HCT116 (cell line): ENCODE data around the gene TMEM9. TPM values are rescaled to one million over a fixed set of nuclear protein-coding genes. Genes with fewer than 3 reads are reported as not detected.

Experiments
- ATAC-seq: fragments of 200-7000 bp; cut with Tn5 transposase; 2 replicates; pipeline ENCODE4 v1.9.1; 2020; ENCODE audit warnings: mild to moderate bottlenecking, moderate library complexity
- BruUV-seq: library from RNA; stranded (reverse); fragments of 400-500 nt; replicated peaks from 2 replicates; lab custom pipeline; 2021; lab: Mats Ljungman, UMichigan
- CTCF ChIA-PET: fragments of 300-600 bp; sonication (Branson Sonifier 250); formaldehyde crosslinking; loops from one replicate; lab custom pipeline; 2021; ENCODE audit warnings: antibody characterized with exemption; lab: Charles Lee
- POLR2A ChIA-PET: fragments of 300-600, 350-600 bp; sonication (Branson Sonifier 250); formaldehyde crosslinking; loops from one replicate; lab custom pipeline; 2021; ENCODE audit warnings: antibody characterized with exemption; lab: Charles Lee
- RAD21 ChIA-PET, 2 experiments: fragments of 300-600 bp; sonication (Branson Sonifier 250); formaldehyde crosslinking; loops; one replicate each; lab custom pipeline; 2023; ENCODE audit warnings: low total read pairs in 2 of 2; ENCODE audit not compliant: uncharacterized antibody in 2 of 2, unreplicated experiment in 2 of 2, low non-redundant PET in 1 of 2; lab: Charles Lee
- DNase-seq: peaks from one replicate; pipeline ENCODE4 v3.0.0-alpha.2; 2010; ENCODE audit warnings: low read depth, low spot score
- H2AFZ ChIP-seq: fragments of 200-600 bp; shearing (Covaris generic), sonication (generic); 2 replicates; pipeline ENCODE4 v1.6.1; 2017; ENCODE audit warnings: low read depth, mixed run types, mixed read lengths, antibody characterized with exemption, low read length; ENCODE audit not compliant: poor library complexity, severe bottlenecking
- H3K27ac ChIP-seq: 2 replicates; pipeline ENCODE4 v1.5.1; 2012; ENCODE audit warnings: low read depth, low read length
- H3K27me3 ChIP-seq: fragments of 200-600 bp; sonication (generic); 2 replicates; pipeline ENCODE4 v1.6.1; 2016; ENCODE audit warnings: mixed run types, low read length, mixed read lengths; ENCODE audit not compliant: insufficient read depth
- H3K36me3 ChIP-seq, 2 experiments: fragments of 200-500 bp in 1 of 2; fragments of 200-600 bp in 1 of 2; sonication (Bioruptor generic) in 1 of 2; sonication (generic) in 1 of 2; 2 replicates each; pipeline versions ENCODE4 v1.5.1 to v1.6.1; 2014 to 2016; ENCODE audit warnings: low read length in 2 of 2, inconsistent platforms in 1 of 2, mixed read lengths in 1 of 2, mixed run types in 1 of 2; ENCODE audit not compliant: insufficient read depth in 2 of 2, control insufficient read depth in 1 of 2
- H3K4me1 ChIP-seq, 2 experiments: fragments of 200-600 bp in 1 of 2; sonication (generic) in 1 of 2; 2 replicates each; pipeline versions ENCODE4 v1.5.1 to v1.6.1; 2012 to 2017; ENCODE audit warnings: low read length in 2 of 2, inconsistent platforms in 1 of 2, mild to moderate bottlenecking in 1 of 2, mixed read lengths in 1 of 2, mixed run types in 1 of 2, moderate library complexity in 1 of 2; ENCODE audit not compliant: insufficient read depth in 2 of 2, control insufficient read depth in 1 of 2
- H3K4me2 ChIP-seq: fragments of 200-600 bp; sonication (generic); 2 replicates; pipeline ENCODE4 v1.6.1; 2017; ENCODE audit warnings: mixed run types, low read length, mixed read lengths
- H3K4me3 ChIP-seq, 2 experiments: fragments of 200-600 bp in 1 of 2; sonication (generic) in 1 of 2; replicated peaks in 1 of 2; 2 replicates each; pipeline ENCODE4 v1.5.1; 2011 to 2016; ENCODE audit warnings: low read length in 2 of 2, control low read depth in 1 of 2, low read depth in 1 of 2, mild to moderate bottlenecking in 1 of 2, mixed read lengths in 1 of 2, mixed run types in 1 of 2
- H3K79me2 ChIP-seq: fragments of 200-600 bp; sonication (generic); 2 replicates; pipeline ENCODE4 v1.6.1; 2017; ENCODE audit warnings: mild to moderate bottlenecking, mixed run types, low read length, moderate library complexity, mixed read lengths; ENCODE audit not compliant: insufficient read depth
- H3K9ac ChIP-seq: fragments of 200-600 bp; sonication (generic); 2 replicates; pipeline ENCODE4 v1.6.1; 2016; ENCODE audit warnings: low read length, mixed read lengths
- H3K9me2 ChIP-seq: fragments of 200-600 bp; sonication (generic), shearing (Covaris generic); 2 replicates; pipeline ENCODE4 v1.6.1; 2017; ENCODE audit warnings: mixed run types, mild to moderate bottlenecking, moderate library complexity; ENCODE audit not compliant: insufficient read depth
- H3K9me3 ChIP-seq, 2 experiments: fragments of 200-500 bp in 1 of 2; fragments of 200-600 bp in 1 of 2; sonication (Bioruptor generic) in 1 of 2; sonication (generic) in 1 of 2; 2 replicates each; pipeline ENCODE4 v1.6.1; 2014 to 2017; ENCODE audit warnings: low read length in 2 of 2, mixed read lengths in 2 of 2, inconsistent platforms in 1 of 2, low read depth in 1 of 2, mild to moderate bottlenecking in 1 of 2, mixed run types in 1 of 2, moderate library complexity in 1 of 2; ENCODE audit not compliant: control insufficient read depth in 1 of 2, insufficient read depth in 1 of 2
- H4K20me1 ChIP-seq: fragments of 200-600 bp; sonication (generic), shearing (Covaris generic); 2 replicates; pipeline ENCODE4 v1.6.1; 2017; ENCODE audit warnings: mixed run types, mild to moderate bottlenecking, moderate library complexity; ENCODE audit not compliant: insufficient read depth
- CBX3 ChIP-seq: IDR thresholded peaks from 2 replicates; pipeline ENCODE4 v1.6.1; 2012; ENCODE audit warnings: low read depth
- CEBPB ChIP-seq: IDR thresholded peaks from 2 replicates; pipeline ENCODE4 v1.6.1; 2012; ENCODE audit warnings: low read depth
- EZH2 ChIP-seq: fragments of 200-600 bp; sonication (generic); IDR thresholded peaks from 2 replicates; pipeline ENCODE4 v1.6.1; 2017; ENCODE audit warnings: antibody characterized with exemption, mixed run types
- JUND ChIP-seq: IDR thresholded peaks from 2 replicates; pipeline ENCODE4 v1.6.1; 2012
- POLR2A ChIP-seq: IDR thresholded peaks from 2 replicates; pipeline ENCODE4 v1.7.0; 2011; ENCODE audit warnings: borderline replicate concordance; ENCODE audit not compliant: insufficient read depth, insufficient read length; ENCODE audit errors: extremely low read depth
- POLR2AphosphoS5 ChIP-seq: IDR thresholded peaks from 2 replicates; pipeline ENCODE4 v1.6.1; 2011; ENCODE audit warnings: mild to moderate bottlenecking, low read depth, low read length, moderate library complexity
- ZNF274 ChIP-seq: fragments of 200-500 bp; sonication (Bioruptor generic); IDR thresholded peaks from 2 replicates; pipeline ENCODE4 v1.6.1; 2014; ENCODE audit warnings: mild to moderate bottlenecking, low read depth, low read length, inconsistent platforms
- intact Hi-C: fragments of 100-400 bp; cut with micrococcal nuclease; formaldehyde crosslinking; loops from 2 replicates; pipeline ENCODE4 v1.10.0; 2022
- total RNA-seq: library from RNA; stranded (reverse); gene quantifications from one replicate; pipeline ENCODE4 v1.2.1, GENCODE V29; 2021; ENCODE audit not compliant: unreplicated experiment
- TF ChIP-seq, protein P1 (sequence below): IDR thresholded peaks from 2 replicates; pipeline ENCODE4 v1.6.1; 2012
- TF ChIP-seq, protein P2 (sequence below): IDR thresholded peaks from 2 replicates; pipeline ENCODE4 v1.6.1; 2012

The TMEM9 gene
- total RNA-seq, 1 experiment from 2014 or later: 66.3 TPM

DNA sequence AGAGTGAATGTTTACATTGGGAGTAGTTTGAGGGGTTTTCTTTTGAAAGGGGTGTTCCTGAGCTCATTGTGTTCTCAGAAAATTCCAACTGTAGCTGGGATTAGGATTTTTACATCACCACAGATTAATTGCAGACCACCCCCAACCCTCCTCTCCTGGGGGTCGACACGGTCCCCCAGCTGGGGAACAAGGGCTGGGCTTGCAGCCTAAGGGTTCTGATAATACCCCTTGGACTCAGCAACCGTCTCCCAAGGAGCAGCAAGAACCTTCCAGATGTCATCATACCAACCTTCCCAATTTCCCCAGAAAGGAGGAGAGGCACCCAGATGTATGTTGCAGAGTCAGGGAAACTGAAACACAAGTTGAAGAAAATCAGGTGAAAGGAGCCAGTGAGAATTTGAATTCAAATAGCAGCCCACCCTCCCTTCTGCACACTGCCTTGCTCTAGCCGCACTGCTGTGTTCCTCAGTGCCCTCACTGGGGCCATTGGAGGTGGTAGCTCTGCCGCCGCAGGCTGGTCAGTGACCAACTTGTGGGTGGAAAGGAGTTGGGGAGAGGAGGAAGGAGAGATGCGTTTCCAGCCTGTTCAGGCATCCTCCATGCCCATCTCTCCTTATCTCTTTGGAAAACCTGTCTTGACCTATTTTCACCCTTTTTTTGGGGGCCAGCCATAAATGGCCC is 21.7 kb upstream of the TMEM9 start:
- intact Hi-C loops: no loop called here
- TF ChIP-seq POLR2AphosphoS5: no peak
- TF ChIP-seq, all 23 proteins: peak for 0
- Histone ChIP-seq H2AFZ (no peak overlapping the region), H3K9me2 (no peaks in the 10 kb centered on the region), H3K9me3 (no peaks in the 10 kb centered on the region), H3K4me2 (no peak overlapping the region), H3K4me1 (peaks cover 0 to 8% of the 10 kb centered on the region in 2 experiments; a peak in 2 of 4 replicates), H3K27me3 (peaks cover 1% of the 10 kb centered on the region; the same call in 1 of the 2 replicates), H3K36me3 (no peaks in the 10 kb centered on the region), H3K79me2 (no peaks in the 10 kb centered on the region), H3K27ac (no peak overlapping the region), H3K9ac (no peak overlapping the region), H4K20me1 (no peaks in the 10 kb centered on the region), H3K4me3 (no peak overlapping the region)
- ATAC-seq (no peak), DNase-seq (no peak)
- RAD21 ChIA-PET: no interaction called here
- POLR2A ChIA-PET: interaction anchor here (0.6 kb wide), 1 partner anchor 16 kb away, joined by 3 read pairs; no protein-coding TSS in a partner anchor
- CTCF ChIA-PET: no interaction called here
- no TSS peak for BruUV-seq

DNA sequence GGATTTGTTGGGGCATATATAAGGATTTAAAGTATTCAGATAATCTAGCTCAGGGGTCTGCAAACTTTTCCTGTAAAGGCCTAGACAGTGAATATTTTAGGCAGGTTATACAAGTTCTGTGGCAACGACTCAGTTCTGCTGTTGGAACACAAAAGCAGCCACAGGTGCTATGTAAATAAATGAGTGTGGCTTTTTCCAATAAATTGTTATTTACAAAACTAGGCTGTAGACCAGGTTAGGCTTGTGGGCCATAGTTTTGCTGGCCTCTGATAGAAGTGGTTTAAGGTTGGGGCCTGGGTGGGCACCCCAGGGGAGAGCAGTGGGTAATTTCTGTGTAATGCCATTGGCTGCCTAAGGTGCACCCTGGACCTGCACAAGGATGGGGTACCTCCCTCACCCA is 19.5 kb upstream of the TMEM9 start:
- intact Hi-C loops: no loop called here
- H3K9me2 ChIP-seq: no peaks in the 10 kb centered on the region
- BruUV-seq: no TSS peak
- no peaks in the 10 kb centered on the region for H4K20me1 ChIP-seq
- H3K9me3 ChIP-seq: no peaks in the 10 kb centered on the region
- ChIA-PET POLR2A (no interaction called here), CTCF (no interaction called here), RAD21 (no interaction called here)
- no peak overlapping the region for H3K27ac ChIP-seq
- DNase-seq: no peak
- H3K9ac ChIP-seq: no peak overlapping the region
- no peak for ATAC-seq
- H3K4me1 ChIP-seq: peaks cover 9 to 16% of the 10 kb centered on the region in 2 experiments
- H3K4me3 ChIP-seq: no peak overlapping the region
- no peaks in the 10 kb centered on the region for H3K36me3 ChIP-seq
- H3K27me3 ChIP-seq: no peaks in the 10 kb centered on the region
- H3K4me2 ChIP-seq: no peak overlapping the region
- no peak overlapping the region for H2AFZ ChIP-seq
- no peaks in the 10 kb centered on the region for H3K79me2 ChIP-seq
- no peak for TF ChIP-seq CBX3
- TF ChIP-seq JUND: no peak
- no peak for TF ChIP-seq EZH2
- TF ChIP-seq POLR2A: no peak
- TF ChIP-seq CEBPB: no peak
- TF ChIP-seq, protein P1, sequence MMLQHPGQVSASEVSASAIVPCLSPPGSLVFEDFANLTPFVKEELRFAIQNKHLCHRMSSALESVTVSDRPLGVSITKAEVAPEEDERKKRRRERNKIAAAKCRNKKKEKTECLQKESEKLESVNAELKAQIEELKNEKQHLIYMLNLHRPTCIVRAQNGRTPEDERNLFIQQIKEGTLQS: no peak
- TF ChIP-seq, protein P2, sequence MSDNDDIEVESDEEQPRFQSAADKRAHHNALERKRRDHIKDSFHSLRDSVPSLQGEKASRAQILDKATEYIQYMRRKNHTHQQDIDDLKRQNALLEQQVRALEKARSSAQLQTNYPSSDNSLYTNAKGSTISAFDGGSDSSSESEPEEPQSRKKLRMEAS: no peak
- no peak for TF ChIP-seq ZNF274
